T-helper 2 cell treated with Interferon-gamma antibody and Interleukin-4, amounts not matched to agents 100 ng/mL and 5 ng/mL, for 36 hours (primary cell): ENCODE data around the gene KDM2A. TPM values are rescaled to one million over a fixed set of nuclear protein-coding genes. Genes with fewer than 3 reads are reported as not detected.
"Not testable (repeated sequence)": the region's sequence is repeated elsewhere in the genome, so short reads cannot be mapped to it uniquely, and the experiment has no call there.

Experiments
- intact Hi-C: fragments of 100-400 bp; cut with micrococcal nuclease; formaldehyde crosslinking; loops from one replicate; pipeline ENCODE4 v1.15.1; 2023
- total RNA-seq: library from RNA; stranded (reverse); gene quantifications from 2 replicates; pipeline ENCODE4 v1.2.3, GENCODE V29; 2022

Gene KDM2A
- total RNA-seq, 1 donor from 2014 or later: 97.8 TPM

DNA sequence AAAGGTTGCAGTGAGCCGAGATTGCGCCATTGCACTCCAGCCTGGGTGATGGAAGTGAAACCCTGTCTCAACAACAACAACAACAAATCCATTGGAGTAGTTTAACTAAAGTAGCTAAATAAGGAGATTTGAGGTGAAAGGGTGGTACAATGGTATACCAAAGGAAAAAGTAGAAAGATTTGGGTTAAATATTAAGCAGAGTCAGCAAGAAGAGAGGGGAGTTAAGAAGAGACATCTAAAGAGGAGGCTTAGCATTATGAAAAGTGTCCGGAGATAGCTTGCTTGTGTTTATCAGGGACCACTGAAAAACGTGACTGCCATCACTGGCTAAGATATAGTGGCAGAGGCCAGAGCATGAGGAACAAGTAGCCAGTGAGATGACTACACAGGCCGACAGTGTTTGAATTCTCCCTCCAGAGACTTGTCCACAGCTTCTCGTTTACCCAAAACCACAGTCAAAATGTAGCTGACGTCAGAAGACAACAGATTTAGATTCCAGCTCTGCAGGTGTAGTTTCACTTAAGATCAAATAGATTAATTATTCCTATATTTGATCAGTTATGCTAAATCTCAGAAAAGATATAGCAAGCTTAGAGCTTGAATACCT is 114.6 kb downstream of the KDM2A start:
- intact Hi-C loops: no loop called here

GRCh38 chr11:67234571-67234970 is 115.5 kb downstream of the KDM2A start:
- intact Hi-C loops: not testable (repeated sequence)

DNA sequence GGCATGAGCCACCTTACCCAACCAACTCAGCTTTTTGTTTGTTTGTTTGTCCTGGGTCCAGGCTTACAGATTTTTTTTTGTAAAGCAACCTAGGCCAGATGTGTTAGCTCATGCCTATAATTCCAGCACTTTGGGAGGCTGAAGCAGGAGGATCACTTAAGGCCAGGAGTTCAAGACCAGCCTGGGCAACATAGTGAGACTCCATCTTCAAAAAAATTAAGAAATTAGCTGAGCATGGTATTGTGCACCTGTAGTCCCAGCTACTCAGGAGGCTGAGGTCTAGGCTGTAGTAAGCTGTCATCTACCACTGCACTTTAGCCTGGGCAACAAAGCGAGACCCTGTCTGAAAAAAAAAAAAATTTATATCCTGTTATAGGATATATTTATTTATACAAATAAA is 118.5 kb downstream of the KDM2A start:
- intact Hi-C loops: no loop called here

DNA sequence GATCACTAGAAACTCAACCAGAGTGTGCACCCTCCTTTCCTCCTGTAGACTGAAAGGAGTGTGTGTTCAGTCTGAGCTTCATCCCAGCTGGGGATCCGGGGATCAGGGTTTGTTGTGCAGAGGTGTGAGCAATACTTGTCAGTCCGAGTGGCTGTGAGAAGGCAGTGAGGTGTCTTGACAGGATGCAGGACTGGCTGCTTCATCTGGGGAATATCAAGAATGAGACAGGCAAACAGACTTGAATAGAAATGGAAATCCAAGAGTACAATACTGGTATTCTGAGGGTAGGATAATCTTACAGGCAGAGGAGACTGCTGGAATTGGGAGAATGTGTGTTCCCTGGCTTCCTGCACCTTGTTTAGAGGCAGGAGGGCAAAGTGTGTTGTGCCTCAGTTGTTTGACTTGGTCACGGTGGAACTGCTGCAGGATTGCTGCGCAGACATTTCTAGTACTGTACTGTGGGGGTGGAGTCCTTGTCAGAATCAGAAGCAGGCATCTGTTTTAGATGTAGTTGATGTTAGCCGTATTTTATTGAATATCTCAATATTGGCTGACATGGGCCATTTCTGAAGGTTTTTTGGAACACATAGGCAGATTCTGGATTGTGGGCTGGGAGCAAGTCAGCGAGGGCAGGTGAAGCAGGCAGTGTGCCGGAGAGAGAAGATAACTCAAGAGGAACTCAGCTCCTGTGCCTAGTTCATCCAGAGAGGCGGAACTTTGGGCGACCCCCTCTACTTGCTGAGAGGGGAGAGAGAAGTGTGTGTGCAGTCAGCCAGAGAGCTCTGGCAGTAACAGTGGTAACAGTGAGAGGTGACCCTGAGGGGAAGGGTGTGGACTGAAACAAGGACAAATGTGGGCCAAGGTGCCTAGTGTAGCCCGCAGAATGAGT is 120.1 kb downstream of the KDM2A start:
- intact Hi-C loops: no loop called here

DNA sequence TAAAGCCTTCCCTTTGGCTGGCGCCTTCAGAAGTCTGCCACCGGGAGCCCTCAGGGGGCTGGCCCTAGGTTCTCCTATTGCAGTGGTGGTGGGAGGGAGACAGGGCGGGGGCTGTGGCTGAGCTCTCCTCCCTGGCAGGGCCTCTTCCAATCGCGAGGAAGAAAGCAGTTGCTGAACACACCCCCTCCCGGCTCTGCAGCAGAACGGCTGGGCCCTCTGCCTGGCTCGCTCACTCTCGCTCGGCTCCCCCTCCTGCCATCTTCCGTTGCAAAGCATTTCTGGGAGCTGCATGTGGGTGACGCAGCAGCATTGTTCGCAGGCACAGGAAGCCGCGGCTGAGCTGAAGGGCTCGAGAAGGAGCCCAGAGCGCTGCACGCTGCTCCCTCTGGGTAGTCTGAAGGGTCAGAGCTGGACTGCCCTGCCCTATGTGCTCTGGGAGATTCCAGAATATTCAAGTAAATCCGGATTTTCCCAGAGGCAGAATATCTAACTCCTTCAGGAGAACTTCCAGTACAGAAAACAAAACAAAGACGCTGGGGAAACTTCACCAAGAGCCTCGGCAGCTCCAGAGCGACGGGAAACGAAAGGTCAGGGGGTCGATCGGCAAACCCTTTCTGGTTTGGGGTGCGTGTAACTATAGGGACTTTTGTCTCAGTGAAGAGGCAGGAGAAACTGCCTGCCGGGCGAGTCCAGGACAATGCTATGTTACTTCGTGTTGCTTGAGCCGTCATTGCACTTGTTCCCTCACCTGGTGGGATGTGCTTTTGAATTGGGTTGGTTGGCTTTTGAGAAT is 120.9 kb downstream of the KDM2A start:
- intact Hi-C loops: loop anchor here (1.0 to 5.0 kb wide), 4 partner anchors 23 to 158 kb away; partner anchors contain the start of gene KDM2A

DNA sequence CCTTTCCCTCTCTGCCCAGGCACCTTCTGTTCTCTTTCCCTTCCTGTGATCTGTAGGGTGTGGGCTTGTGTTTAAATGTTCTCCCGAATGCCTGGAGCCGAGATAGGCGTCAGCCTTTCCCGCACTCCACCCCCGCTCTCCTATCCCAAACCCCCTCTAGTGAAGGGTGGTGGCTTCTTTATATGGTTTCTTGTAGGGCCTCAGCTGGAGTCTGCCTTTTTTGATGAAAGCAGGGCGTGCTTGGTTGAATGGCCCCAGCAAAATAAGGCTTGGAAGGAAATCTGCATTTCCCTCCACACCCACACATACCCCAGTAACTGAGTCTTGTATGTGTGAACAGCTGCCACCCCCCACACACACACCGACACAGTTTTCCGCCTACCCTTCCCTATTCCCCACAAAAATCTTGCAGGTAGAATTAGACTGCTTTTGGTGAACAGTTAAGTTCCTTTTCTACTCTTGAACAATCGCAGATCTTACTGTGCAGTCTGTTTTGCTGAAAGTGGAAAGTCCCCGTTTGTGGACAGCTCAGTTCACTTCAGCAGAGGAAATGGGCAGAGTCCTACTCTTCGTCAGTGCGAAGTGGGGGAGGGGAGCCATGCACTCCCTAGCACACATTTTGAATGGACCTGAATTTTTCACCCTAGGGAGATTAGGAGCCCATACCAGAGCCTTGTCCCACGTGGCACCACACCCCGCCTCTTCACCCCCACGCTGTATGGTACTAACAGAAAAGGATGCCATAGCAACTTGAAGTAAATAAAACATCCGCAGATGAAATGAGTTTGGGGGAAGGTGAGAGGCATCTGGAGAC is 121.7 kb downstream of the KDM2A start:
- intact Hi-C loops: loop anchor here (1.0 to 5.0 kb wide), 5 partner anchors 22 to 158 kb away; partner anchors contain the start of gene KDM2A

GRCh38 chr11:67242548-67242947 is 123.5 kb downstream of the KDM2A start:
- intact Hi-C loops: loop anchor here (5.0 kb wide), 2 partner anchors 35 to 160 kb away; no protein-coding TSS in a partner anchor

GRCh38 chr11:67243051-67243450 is 124.0 kb downstream of the KDM2A start:
- intact Hi-C loops: loop anchor here (5.0 kb wide), 2 partner anchors 34 to 161 kb away; no protein-coding TSS in a partner anchor

DNA sequence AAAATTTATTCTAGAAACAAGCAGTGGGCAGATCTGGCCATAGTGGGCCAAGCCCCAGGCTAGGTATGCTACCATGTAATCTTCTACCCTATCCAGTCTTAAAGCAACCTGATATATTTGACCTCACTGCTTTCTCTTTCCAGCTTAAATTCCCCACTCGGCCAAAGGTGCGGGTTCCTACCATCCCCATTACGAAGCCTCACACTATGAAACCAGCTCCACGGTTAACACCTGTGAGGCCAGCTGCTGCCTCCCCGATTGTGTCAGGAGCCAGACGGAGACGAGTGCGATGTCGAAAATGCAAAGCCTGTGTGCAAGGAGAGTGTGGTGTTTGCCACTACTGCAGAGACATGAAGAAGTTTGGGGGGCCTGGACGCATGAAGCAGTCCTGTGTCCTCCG is 126.0 kb downstream of the KDM2A start:
- intact Hi-C loops: no loop called here

DNA sequence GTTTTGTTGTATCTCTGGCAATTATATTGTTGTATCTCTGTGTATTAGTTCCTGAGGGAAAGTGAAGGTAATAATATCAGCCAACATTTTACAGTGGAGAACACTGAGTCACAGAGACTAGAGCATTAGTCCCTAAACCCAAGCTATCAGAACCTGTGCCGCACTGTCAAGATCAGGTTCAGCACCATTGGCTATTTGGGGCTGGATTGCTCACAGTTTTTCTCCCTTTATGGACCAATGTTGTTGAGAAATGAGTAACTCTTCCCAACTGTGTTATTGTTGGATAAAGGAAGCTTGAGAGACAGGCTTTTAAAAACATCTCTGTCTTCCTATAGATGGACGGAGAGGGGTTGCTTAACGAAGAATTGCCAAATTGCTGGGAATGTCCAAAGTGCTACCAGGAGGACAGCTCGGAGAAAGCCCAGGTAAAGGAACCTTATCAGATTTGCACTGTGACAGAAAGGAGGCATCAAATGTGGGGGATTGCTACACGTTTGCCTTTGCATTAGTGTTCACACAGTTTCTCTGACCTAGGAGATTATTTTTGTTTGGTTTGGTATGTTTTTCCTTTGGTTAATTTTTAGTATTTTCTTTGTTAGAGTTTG is 129.0 kb downstream of the KDM2A start:
- intact Hi-C loops: no loop called here

DNA sequence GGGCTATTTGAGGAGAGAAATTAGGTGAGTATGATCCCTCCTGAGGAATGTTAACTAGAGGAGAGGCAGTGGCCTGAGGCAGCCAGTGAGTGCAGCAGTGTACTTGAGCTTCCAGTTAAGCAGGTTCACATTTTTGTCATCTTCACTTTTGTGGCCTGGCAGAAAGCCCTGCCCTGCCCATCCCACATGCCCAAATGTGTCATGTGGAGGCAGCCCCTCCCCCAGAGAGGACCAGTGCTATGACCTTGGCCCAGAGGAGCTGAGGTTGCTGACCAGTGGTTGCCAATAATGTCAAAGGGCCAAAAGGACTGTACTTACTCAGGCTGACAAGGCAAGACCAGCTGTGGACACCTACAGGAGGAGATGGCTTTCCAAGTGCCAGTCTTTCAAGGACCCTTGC is 129.6 kb downstream of the KDM2A start:
- intact Hi-C loops: no loop called here

- intact Hi-C loops: no loop called here
Measured at GRCh38 chr11:67250059-67251043, 131.3 kb downstream of the KDM2A start.

- intact Hi-C loops: no loop called here
Measured at GRCh38 chr11:67251841-67252240, 132.8 kb downstream of the KDM2A start.

GRCh38 chr11:67252831-67253239 is 133.8 kb downstream of the KDM2A start:
- intact Hi-C loops: no loop called here

DNA sequence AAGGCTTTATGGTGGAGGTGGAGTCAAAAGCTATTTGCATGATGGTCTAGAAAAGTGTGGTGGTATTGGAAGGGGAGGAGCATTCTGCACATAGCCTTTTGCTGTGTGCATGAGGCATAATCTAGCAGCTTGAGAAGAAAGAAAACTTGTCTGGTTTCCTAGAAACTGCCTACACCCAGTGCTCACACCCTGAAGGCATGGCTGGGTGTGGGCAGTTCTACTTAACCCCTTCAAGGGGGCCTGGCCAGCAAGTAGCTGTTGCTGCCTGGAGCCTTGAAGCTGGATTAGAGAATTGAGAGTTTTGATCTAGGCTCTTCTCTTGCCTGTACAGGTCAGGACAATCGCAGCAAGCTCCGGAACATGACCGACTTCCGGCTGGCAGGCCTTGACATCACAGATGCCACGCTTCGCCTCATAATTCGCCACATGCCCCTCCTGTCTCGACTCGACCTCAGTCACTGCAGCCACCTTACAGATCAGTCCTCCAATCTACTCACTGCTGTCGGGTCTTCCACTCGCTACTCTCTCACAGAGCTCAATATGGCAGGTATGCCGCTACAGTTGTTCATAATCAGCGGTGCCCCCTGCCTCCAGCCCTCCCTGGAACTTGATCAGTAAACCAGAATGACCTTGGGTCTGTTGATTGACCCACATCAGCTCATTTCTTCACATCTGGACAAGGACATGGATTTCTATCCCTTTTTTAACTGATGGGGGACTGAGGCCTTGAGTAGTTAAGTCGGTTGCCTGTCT is 135.0 kb downstream of the KDM2A start:
- intact Hi-C loops: no loop called here

DNA sequence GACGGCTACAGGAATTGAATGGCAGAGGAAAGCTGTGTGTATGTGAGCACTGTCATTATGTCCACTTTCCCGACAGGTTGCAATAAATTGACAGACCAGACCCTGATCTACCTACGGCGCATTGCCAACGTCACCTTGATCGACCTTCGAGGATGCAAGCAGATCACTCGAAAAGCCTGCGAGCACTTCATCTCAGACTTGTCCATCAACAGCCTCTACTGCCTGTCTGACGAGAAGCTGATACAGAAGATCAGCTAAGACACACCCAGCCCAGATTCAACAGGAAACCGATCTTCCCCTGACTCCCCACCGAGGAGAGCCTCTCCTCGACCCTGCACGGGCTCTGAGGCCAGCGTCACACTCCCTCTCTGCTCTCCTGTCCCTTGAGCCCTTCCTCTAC is 135.7 kb downstream of the KDM2A start:
- intact Hi-C loops: no loop called here

- intact Hi-C loops: no loop called here
Measured at GRCh38 chr11:67255353-67255752, 136.3 kb downstream of the KDM2A start.

- intact Hi-C loops: no loop called here
Measured at GRCh38 chr11:67255864-67256263, 136.8 kb downstream of the KDM2A start.
